ENCODE results near the gene ZBTB48.
"Not testable (repeated sequence)": the region's sequence is repeated elsewhere in the genome, so short reads cannot be mapped to it uniquely, and the experiment has no call there.

- TF ChIP-seq CTCF (IDR thresholded peaks at IDR 0.05); POLR2AphosphoS5 (IDR thresholded peaks at IDR 0.05; ENCODE audit: insufficient read depth in 1 of 2, low read depth in 1 of 2); POLR2A (IDR thresholded peaks at IDR 0.05): not testable (repeated sequence)
Observed at GRCh38 chr1:6599991-6600390, 20.2 kb downstream of the ZBTB48 start.
